K562 (cell line): ENCODE results near the gene EIF1. TPM values are rescaled to one million over a fixed set of nuclear protein-coding genes. Genes with fewer than 3 reads are reported as not detected.

Experiments used
- ATF4 ChIP-seq: fragments of 450-650 bp; formaldehyde crosslinking; IDR thresholded peaks from 2 replicates; pipeline ENCODE4 v1.4.0; 2022; ENCODE audit warnings: mild to moderate bottlenecking, moderate library complexity
- BCOR ChIP-seq: fragments of 450-650 bp; IDR thresholded peaks from 2 replicates; pipeline ENCODE4 v1.6.1; 2016
- CBX3 ChIP-seq, 2 experiments: IDR thresholded peaks; 1 replicate in 1 of 2; 2 replicates in 1 of 2; pipeline ENCODE4 v1.6.1; 2012; ENCODE audit warnings: inconsistent platforms in 2 of 2, low read length in 2 of 2, borderline replicate concordance in 1 of 2, control low read depth in 1 of 2
- CHCHD3 ChIP-seq: fragments of 250-450 bp; sonication (Bioruptor Pico); IDR thresholded peaks from 2 replicates; pipeline ENCODE4 v2.1.2; 2022; ENCODE audit warnings: mild to moderate bottlenecking
- CREB3 ChIP-seq: fragments of 450-650 bp; conservative IDR thresholded peaks from 2 replicates; pipeline ENCODE4 v1.6.1; 2016; ENCODE audit warnings: missing genetic modification characterization, low read depth, mild to moderate bottlenecking, missing compliant biosample characterization, moderate library complexity
- DEAF1 ChIP-seq: fragments of 450-650 bp; formaldehyde crosslinking; IDR thresholded peaks from 2 replicates; pipeline ENCODE4 v1.4.0; 2020; ENCODE audit warnings: mild to moderate bottlenecking, moderate library complexity
- FOXO4 ChIP-seq: fragments of 450-650 bp; formaldehyde crosslinking; IDR thresholded peaks from 2 replicates; pipeline ENCODE4 v1.4.0; 2020; ENCODE audit warnings: mild to moderate bottlenecking, moderate library complexity
- FUS ChIP-seq: fragments of 200-400 bp; formaldehyde crosslinking; optimal IDR thresholded peaks from 2 replicates; pipeline ENCODE3; 2017; ENCODE audit warnings: low read depth, low read length
- KLF13 ChIP-seq: fragments of 450-650 bp; IDR thresholded peaks from 2 replicates; pipeline ENCODE4 v1.6.1; 2016; ENCODE audit warnings: missing genetic modification characterization, low read depth, mild to moderate bottlenecking, missing compliant biosample characterization, moderate library complexity, borderline replicate concordance
- MYNN ChIP-seq, 2 experiments: sonication (generic); formaldehyde crosslinking in 1 of 2; IDR thresholded peaks; 2 replicates each; pipeline versions ENCODE4 v1.5.0 to v1.6.1; 2016 to 2020; ENCODE audit warnings: antibody characterized with exemption in 1 of 2, missing genetic modification reagents in 1 of 2
- PTRF ChIP-seq: fragments of 450-650 bp; IDR thresholded peaks from 2 replicates; pipeline ENCODE4 v1.6.1; 2016; ENCODE audit warnings: mild to moderate bottlenecking, missing genetic modification characterization, missing compliant biosample characterization
- RB1 ChIP-seq: fragments of 450-650 bp; IDR thresholded peaks from 2 replicates; pipeline ENCODE4 v1.6.1; 2017; ENCODE audit warnings: low read depth, mild to moderate bottlenecking
- RBM34 ChIP-seq: fragments of 200-400 bp; formaldehyde crosslinking; IDR thresholded peaks from 2 replicates; pipeline ENCODE4 v1.6.1; 2018; ENCODE audit warnings: low read length, borderline replicate concordance; ENCODE audit not compliant: insufficient read depth
- RFX7 ChIP-seq: fragments of 250-450 bp; sonication (Bioruptor Pico); IDR thresholded peaks from 2 replicates; pipeline ENCODE4 v1.5.1; 2021; ENCODE audit warnings: mild to moderate bottlenecking
- SMAD2 ChIP-seq: fragments of 150-350 bp; IDR thresholded peaks from 2 replicates; pipeline ENCODE4 v1.6.1; 2014; ENCODE audit warnings: low read depth, mild to moderate bottlenecking, low read length
- ZBTB17 ChIP-seq: fragments of 450-650 bp; formaldehyde crosslinking; IDR thresholded peaks from 2 replicates; pipeline ENCODE4 v1.4.0; 2020; ENCODE audit warnings: mild to moderate bottlenecking
- ZBTB9 ChIP-seq: fragments of 450-650 bp; formaldehyde crosslinking; IDR thresholded peaks from 2 replicates; pipeline ENCODE4 v1.4.0; 2020; ENCODE audit warnings: mild to moderate bottlenecking, moderate library complexity
- ZNF354B ChIP-seq: fragments of 250-450 bp; sonication (Bioruptor Pico); IDR thresholded peaks from 2 replicates; pipeline ENCODE4 v1.4.0; 2020
- ZNF512 ChIP-seq: IDR thresholded peaks from 2 replicates; pipeline ENCODE4 v1.6.1; 2016; ENCODE audit warnings: missing genetic modification characterization, missing compliant biosample characterization
- ZNF644 ChIP-seq: fragments of 200-800 bp; sonication (Bioruptor generic); IDR thresholded peaks from 2 replicates; pipeline ENCODE4 v1.6.1; 2016; ENCODE audit warnings: low read depth, missing genetic modification characterization, missing compliant biosample characterization
- polyA plus RNA-seq, 8 experiments: library from polyadenylated mRNA; depleted of rRNA in 4 of 8; stranded (reverse) in 5 of 8; unstranded in 3 of 8; fragments of >200 nt; fragmentation: Nextera tagmentation in 2 of 8; fragmentation: Illumina TruSeq in 1 of 8; extraction: Ambion mirVana in 2 of 8; extraction: Trizol in 1 of 8; gene quantifications; 2 replicates each; pipeline versions ENCODE4 v1.2.1 to v1.2.3, GENCODE V29; 2011 to 2014; ENCODE audit warnings: inconsistent platforms in 1 of 8, missing spikeins in 1 of 8
- total RNA-seq, 7 experiments: library from RNA; depleted of rRNA in 6 of 7; stranded (reverse); fragments of >200 nt in 6 of 7; fragmentation: Illumina TruSeq in 2 of 7; extraction: Trizol in 2 of 7; gene quantifications; 2 replicates each; pipeline versions ENCODE4 v1.2.1 to v1.2.3, GENCODE V29; 2011 to 2021; ENCODE audit warnings: low replicate concordance in 1 of 7

EIF1 gene
- total and polyA plus RNA-seq, 9 of the 15 experiments (the other 6 are each of a cell fraction or from before 2014, with no cell fraction given), result 67.0 to 1,204 (median 320) TPM

GRCh38 chr17:41738077-41738800 lies 49.6 kb downstream of the EIF1 start (continued):
- TF ChIP-seq ZBTB17 (CRISPR knock-in tag) (peak; percentile 71), CBX3 (IDR thresholded peaks at IDR 0.05; ENCODE audit: borderline replicate concordance in 1 of 2, low read length in 2 of 2) (peak in 1 of 2 experiments; percentile 53; a peak in 1 of 3 replicates), RBM34 (no peak), FOXO4 (CRISPR knock-in tag) (no peak), MYNN (IDR thresholded peaks at IDR 0.05) (peak; percentile 57; the same call in 1 of the 2 replicates), MYNN (CRISPR knock-in tag; IDR thresholded peaks at IDR 0.05) (no peak), BCOR (0 out of 2 replicates have a peak, but pooled peaks have one; percentile 13), DEAF1 (CRISPR knock-in tag) (peak; percentile 96), ZNF644 (peak; percentile 67; the same call in 1 of the 2 replicates), ZNF354B (CRISPR knock-in tag) (no peak), KLF13 (tag) (peak; percentile 61; the same call in 1 of the 2 replicates), SMAD2 (no peak), CREB3 (peak; percentile 85), RFX7 (CRISPR knock-in tag) (no peak), ATF4 (CRISPR knock-in tag) (peak; percentile 66; the same call in 1 of the 2 replicates), PTRF (tag) (peak; percentile 66), CHCHD3 (no peak), RB1 (peak; percentile 60; the same call in 1 of the 2 replicates), ZNF512 (no peak), FUS (no peak), ZBTB9 (peak; percentile 85)
